Adrenal gland (tissue), 12 donors: Measurements from ENCODE around the gene LTA. TPM values are rescaled to one million over a fixed set of nuclear protein-coding genes. Genes with fewer than 3 reads are reported as not detected.

Experiments used
- DNase-seq, 7 donors: peaks; one replicate each; pipeline ENCODE4 v3.0.0-alpha.2; 2019 to 2020
- H3K27ac ChIP-seq, 5 donors: fragments of 200-600 bp; sonication (generic) in 4 of 5; 1 replicate in 3 of 5; 2 replicates in 2 of 5; pipeline versions ENCODE4 v1.5.1 to v1.8.0; 2016 to 2020; ENCODE audit warnings: mild to moderate bottlenecking in 1 of 5
- H3K27me3 ChIP-seq: fragments of 200-600 bp; 2 replicates; pipeline ENCODE4 v1.8.0; 2021
- H3K36me3 ChIP-seq, 2 donors: fragments of 200-600 bp; replicated peaks in 1 of 2; 1 replicate in 1 of 2; 2 replicates in 1 of 2; pipeline versions ENCODE4 v1.5.1 to v1.8.0; 2018 to 2022
- H3K4me1 ChIP-seq, 2 donors: fragments of 200-600 bp; replicated peaks in 1 of 2; 1 replicate in 1 of 2; 2 replicates in 1 of 2; pipeline versions ENCODE4 v1.5.1 to v1.8.0; 2018 to 2021
- H3K4me3 ChIP-seq, 4 donors: fragments of 200-600 bp; sonication (generic) in 3 of 4; one replicate each; pipeline ENCODE4 v1.5.1; 2016 to 2018
- H3K9me3 ChIP-seq, 3 donors: fragments of 200-600 bp; sonication (generic) in 1 of 3; replicated peaks in 1 of 3; 1 replicate in 2 of 3; 2 replicates in 1 of 3; pipeline versions ENCODE4 v1.5.1 to v1.8.0; 2016 to 2021
- CTCF ChIP-seq, 6 experiments: fragments of 450-650 bp in 4 of 6; fragments of 200-600 bp in 2 of 6; sonication (generic) in 1 of 6; IDR thresholded peaks; 1 replicate in 5 of 6; 2 replicates in 1 of 6; pipeline versions ENCODE4 v1.5.1 to v1.8.0; 2016 to 2021; ENCODE audit warnings: antibody characterized with exemption in 6 of 6, mild to moderate bottlenecking in 2 of 6, moderate library complexity in 1 of 6
- POLR2A ChIP-seq, 2 donors: fragments of 450-650 bp; IDR thresholded peaks; one replicate each; pipeline ENCODE4 v1.6.1; 2017; ENCODE audit warnings: antibody characterized with exemption in 2 of 2, mild to moderate bottlenecking in 2 of 2, moderate library complexity in 1 of 2
- WGBS, 4 donors: extraction: QIAGEN DNeasy Blood & Tissue Kit in 2 of 4; methylation state at CpG; one replicate each; pipeline versions ENCODE4 v1.1.5 to v1.1.7; 2013 to 2017; 5-methylcytosine and 5-hydroxymethylcytosine counted together
- intact Hi-C, 2 donors: fragments of 100-400 bp; cut with DNase I; formaldehyde crosslinking; loops; one replicate each; pipeline versions ENCODE4 v1.14.1 to v1.15.0; 2022 to 2023
- polyA plus RNA-seq, 3 donors: library from polyadenylated mRNA; stranded (reverse); fragments of 200-250 nt in 2 of 3; fragments of 350-450 nt in 1 of 3; fragmentation: Illumina TruSeq in 1 of 3; extraction: RNeasy Lipid Tissue Mini Kit (QIAGEN cat#74804) in 1 of 3; gene quantifications; one replicate each; pipeline ENCODE4 v1.2.3, GENCODE V29; 2013 to 2014
- total RNA-seq, 9 donors: library from RNA; depleted of rRNA in 4 of 9; stranded (reverse); fragments of >200 nt in 4 of 9; fragments of 120-200 nt in 1 of 9; fragmentation: NEBNext Ultra II Directional in 1 of 9; extraction: Animal tissue kit (Norgen Biotek cat#: 25700) in 1 of 9; gene quantifications; one replicate each; pipeline versions ENCODE4 v1.1.0 to v1.2.4, GENCODE V29; 2013 to 2023
- donor health status: healthy with polysubstance abuse.
- donor health status: Bipolar disorder and iron deficiency.
- donor health status: DM: yes; HTN: yes; CAD: no.
- donor health status: DM: no; HTN: no; CAD: no.
- donor health status: DM: no; HTN: no; CAD: no.
- donor health status: DM: yes; HTN: yes; CAD: no.

Gene LTA
- total and polyA plus RNA-seq, 12 donors: 0.20 to 1.4 (median 0.95) TPM; not detected in 8

- Histone ChIP-seq H3K27ac (peak overlapping the region in 4 of 5 donors; percentile 13 to 76 (median 43)), H3K4me1 (peaks cover 16 to 33% of the 10 kb centered on the region in 2 donors), H3K27me3 (no peaks in the 10 kb centered on the region), H3K36me3 (peaks cover 0 to 43% of the 10 kb centered on the region in 2 donors), H3K4me3 (no peak overlapping the region), H3K9me3 (no peaks in the 10 kb centered on the region)
- TF ChIP-seq CTCF (IDR thresholded peaks at IDR 0.05) (no peak), POLR2A (IDR thresholded peaks at IDR 0.05) (no peak)
- DNase-seq: no peak
- intact Hi-C loops: no loop called here
- 65 to 85% (median 72%) methylated on average over 23 to 24 of the region's 24 CpGs for WGBS, 4 donors
These were observed 14.4 kb upstream of the LTA start for GRCh38 chr6:31557443-31558317.

GRCh38 chr6:31558318-31558625 lies 13.8 kb upstream of the LTA start:
- Histone ChIP-seq H3K27me3 (no peaks in the 10 kb centered on the region), H3K27ac (peak overlapping the region in 4 of 5 donors; percentile 13 to 76 (median 43)), H3K9me3 (no peaks in the 10 kb centered on the region), H3K4me1 (peaks cover 16 to 33% of the 10 kb centered on the region in 2 donors), H3K4me3 (no peak overlapping the region), H3K36me3 (peaks cover 0 to 40% of the 10 kb centered on the region in 2 donors)
- intact Hi-C loops: no loop called here
- WGBS, 4 donors: 80 to 96% (median 84%) methylated on average over 4 to 8 of the region's 8 CpGs
- DNase-seq: no peak
- TF ChIP-seq CTCF (IDR thresholded peaks at IDR 0.05): no peak
- no peak for TF ChIP-seq POLR2A (IDR thresholded peaks at IDR 0.05)

GRCh38 chr6:31558631-31559500 lies 13.2 kb upstream of the LTA start:
- Histone ChIP-seq H3K4me3 (no peak overlapping the region), H3K27ac (peak overlapping the region; percentile 26 to 76 (median 39)), H3K27me3 (no peaks in the 10 kb centered on the region), H3K4me1 (peaks cover 16 to 33% of the 10 kb centered on the region in 2 donors), H3K9me3 (no peaks in the 10 kb centered on the region), H3K36me3 (peaks cover 0 to 36% of the 10 kb centered on the region in 2 donors)
- no peak for TF ChIP-seq POLR2A (IDR thresholded peaks at IDR 0.05)
- TF ChIP-seq CTCF (IDR thresholded peaks at IDR 0.05): no peak
- whole genome bisulfite sequencing, 4 donors: 71 to 79% (median 75%) methylated on average over 14 of the region's 14 CpGs
- intact Hi-C loops: no loop called here
- peak in 5 of 7 donors; percentile 37 to 67 (median 51) for DNase-seq

- Histone ChIP-seq H3K4me3 (no peak overlapping the region), H3K27ac (peak overlapping the region in 4 of 5 donors; percentile 26 to 76 (median 54)), H3K36me3 (peaks cover 0 to 34% of the 10 kb centered on the region in 2 donors), H3K27me3 (no peaks in the 10 kb centered on the region), H3K4me1 (peaks cover 16 to 33% of the 10 kb centered on the region in 2 donors), H3K9me3 (no peaks in the 10 kb centered on the region)
- TF ChIP-seq POLR2A (IDR thresholded peaks at IDR 0.05): no peak
- TF ChIP-seq CTCF (IDR thresholded peaks at IDR 0.05): no peak
- intact Hi-C loops: no loop called here
- DNase-seq: no peak
- 59 to 76% (median 72%) methylated on average over 4 of the region's 4 CpGs for WGBS, 4 donors
These were observed 12.5 kb upstream of the LTA start for GRCh38 chr6:31559606-31559957.
